ENCODE measurements around the gene KCNH6.
A peak's percentile ranks its signal among the peaks of the same experiment; 100 is the strongest.

The KCNH6 gene

DNA sequence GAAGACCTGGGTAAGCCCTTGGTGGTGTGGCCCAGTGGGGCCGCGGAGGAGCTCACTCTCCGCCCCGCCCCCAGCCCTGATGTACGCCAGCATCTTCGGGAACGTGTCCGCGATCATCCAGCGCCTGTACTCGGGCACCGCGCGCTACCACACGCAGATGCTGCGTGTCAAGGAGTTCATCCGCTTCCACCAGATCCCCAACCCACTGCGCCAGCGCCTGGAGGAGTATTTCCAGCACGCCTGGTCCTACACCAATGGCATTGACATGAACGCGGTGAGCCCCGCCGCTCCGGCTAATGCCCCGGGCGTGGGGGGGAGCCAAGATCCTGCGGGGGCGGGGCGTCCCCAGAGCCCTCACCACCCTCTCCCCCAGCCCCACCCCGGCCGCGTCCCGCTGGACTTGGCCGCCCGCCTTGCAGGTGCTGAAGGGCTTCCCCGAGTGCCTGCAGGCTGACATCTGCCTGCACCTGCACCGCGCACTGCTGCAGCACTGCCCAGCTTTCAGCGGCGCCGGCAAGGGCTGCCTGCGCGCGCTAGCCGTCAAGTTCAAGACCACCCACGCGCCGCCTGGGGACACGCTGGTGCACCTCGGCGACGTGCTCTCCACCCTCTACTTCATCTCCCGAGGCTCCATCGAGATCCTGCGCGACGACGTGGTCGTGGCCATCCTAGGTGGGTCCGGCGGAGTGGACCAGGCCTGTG, 15.0 kb downstream of the KCNH6 start:
- DNase-seq: no peak

DNA sequence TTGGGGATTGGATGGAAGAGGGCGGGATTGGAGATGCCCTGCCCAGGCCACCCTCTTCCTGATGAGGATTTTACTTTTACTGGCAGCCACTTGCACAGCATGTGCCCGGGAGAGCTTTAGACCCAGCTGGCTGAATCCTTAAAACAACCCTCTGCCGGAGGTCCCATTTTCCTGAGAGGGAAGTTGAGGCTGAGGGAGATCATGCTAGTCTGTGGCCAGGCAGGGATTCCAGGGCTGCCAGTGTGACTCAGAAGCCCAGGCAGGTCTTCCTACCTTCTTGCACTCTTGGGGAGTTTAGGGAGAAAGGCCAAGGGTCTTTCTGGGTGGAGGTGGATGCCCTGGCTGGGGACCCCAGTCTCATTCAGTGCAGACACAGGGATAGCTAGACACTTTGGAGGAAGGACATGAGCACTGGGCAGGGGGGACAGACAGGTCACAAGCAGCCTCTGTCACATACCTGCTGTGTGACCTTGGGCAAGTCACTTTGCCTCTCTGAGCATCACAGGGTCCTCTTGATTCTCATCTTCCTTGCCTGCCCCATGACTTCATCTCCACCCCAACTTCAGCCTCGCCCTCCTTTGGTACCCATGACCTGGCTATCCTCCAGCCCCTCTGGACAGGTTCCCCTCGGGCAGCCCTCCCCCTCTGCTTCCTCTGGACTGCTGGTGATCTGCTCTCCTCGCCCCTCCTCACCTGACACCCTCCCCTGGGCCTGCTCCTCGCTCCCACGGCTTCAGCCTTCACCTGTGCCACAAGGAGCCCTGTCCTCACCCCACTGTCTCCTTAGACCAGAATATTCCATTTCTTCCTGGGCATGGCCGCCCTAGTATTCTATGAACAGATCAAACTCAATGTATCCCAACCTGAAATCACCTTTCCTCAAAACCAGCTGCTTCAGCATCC, 15.8 kb downstream of the KCNH6 start:
- DNase-seq: no peak

DNA sequence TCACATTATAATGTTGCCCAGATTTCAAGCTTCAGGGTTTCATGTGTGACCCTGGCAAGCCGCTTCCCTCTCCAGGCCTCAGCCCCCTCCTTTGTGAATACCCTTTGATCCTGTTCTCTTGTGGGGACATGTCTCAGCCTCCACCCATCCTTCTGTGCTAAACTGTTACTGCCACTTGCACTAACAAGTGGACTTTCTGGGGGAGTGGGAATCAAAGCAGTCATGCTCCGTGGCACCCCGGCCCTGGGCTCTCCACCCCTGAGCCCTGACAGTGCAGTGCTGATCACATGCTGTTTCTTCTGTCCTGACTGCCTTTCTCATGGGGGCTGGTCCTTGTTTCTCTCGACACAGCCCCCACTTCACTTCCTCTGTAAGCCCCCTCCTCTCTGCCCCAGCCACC, 17.4 kb downstream of the KCNH6 start:
- DNase-seq: no peak

DNA sequence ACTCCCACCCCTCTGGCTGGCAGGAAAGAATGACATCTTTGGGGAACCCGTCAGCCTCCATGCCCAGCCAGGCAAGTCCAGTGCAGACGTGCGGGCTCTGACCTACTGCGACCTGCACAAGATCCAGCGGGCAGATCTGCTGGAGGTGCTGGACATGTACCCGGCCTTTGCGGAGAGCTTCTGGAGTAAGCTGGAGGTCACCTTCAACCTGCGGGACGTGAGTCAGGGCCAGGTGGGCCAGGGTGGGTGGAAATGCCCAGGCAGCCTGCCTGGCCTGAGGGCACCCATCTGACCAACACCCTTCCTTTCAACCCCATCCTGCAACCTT, 19.0 kb downstream of the KCNH6 start:
- no peak for DNase-seq

DNA sequence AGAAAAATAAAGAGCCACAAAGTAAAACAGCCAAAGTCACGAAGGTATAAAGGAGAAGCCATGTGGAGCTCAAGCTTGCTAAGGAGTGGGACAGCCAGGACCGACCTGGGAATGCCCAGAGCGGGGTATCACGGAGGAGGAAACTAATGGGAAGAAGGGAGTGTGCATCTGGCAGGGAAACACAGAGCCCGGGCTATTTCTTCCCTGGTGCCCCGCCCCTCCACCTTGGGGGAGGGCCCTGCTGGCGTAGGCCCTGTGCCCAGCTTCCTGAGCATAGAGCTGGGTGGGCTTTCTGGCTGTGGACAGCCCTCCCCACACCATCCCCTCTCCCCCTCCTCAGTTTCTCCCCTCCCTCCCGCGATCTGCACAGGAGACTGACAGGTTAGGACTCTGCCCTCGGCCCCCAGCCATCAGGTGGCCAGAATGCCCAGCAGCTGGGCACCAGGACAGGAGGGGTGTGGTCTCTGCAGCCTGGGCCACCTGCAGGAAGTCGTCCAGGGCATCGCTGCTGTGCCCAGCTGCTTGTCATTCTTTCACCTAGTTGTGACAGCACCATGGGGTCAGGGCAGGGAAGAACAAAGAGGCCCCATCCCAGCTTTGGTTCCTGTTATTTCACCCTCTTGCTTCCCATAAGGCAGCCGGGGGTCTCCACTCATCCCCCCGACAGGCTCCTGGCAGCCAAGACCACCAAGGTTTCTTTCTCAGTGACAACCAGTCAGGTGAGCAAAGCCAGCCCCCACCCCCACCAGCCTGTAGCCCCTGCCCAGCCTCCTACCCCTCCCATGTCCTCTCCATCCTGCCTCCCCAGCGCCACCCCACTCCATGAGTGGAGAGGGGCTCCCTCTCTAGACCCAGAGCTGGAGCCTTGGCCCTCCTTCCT, 20.0 kb downstream of the KCNH6 start:
- DNase-seq: no peak

DNA sequence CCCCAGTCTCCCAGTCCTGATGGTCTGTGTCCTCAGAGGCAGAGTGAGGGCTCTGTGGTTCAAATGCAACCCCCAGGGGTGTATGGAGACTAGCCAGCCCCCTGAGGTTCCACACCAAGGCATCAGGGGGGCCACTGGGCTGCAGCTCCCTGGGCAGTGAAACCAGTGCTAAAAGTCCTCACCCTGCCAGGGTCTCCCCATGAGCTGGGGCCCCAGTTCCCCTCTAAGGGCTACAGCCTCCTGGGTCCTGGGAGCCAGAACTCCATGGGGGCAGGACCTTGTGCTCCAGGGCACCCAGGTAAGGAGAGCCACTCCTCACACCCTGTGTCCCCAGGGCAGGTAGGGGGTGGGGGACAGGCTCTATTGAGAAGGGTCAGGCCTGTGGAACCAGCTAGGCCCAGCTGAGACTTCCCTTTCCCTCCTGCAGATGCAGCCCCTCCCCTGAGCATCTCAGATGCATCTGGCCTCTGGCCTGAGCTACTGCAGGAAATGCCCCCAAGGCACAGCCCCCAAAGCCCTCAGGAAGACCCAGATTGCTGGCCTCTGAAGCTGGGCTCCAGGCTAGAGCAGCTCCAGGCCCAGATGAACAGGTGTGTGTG, 20.8 kb downstream of the KCNH6 start:
- DNase-seq: no peak

DNA sequence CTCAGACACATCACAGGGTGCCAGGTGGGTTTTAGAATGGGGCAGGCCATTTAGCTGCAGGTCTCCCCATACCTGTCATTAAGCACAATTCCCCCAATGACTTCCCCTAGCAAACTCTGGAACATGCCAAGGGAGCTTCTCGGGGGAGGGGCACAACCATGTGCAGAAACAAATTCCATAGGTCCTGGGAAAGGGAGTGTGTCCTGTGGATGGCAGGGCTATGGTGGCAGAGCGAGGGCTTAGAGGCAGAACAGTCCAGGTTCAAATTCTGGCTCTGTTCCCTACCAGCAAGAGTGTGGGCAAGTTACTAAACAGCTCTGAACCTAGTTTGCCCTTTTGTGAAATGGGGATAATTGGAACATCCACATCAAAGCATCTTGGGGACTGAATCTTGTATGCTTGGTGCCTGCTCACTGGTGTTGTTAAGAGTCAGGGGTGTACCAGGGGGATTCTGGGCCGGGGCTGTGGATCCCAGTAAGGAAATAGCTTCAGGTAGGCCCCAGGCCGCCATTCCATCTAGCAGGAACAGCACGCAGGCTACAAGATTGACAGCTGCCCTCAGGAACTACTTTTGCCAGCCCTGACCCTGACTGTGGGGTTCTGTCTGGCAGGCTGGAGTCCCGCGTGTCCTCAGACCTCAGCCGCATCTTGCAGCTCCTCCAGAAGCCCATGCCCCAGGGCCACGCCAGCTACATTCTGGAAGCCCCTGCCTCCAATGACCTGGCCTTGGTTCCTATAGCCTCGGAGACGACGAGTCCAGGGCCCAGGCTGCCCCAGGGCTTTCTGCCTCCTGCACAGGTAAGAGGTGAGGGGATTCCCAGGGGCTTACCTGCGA, 21.5 kb downstream of the KCNH6 start:
- no peak for DNase-seq

DNA sequence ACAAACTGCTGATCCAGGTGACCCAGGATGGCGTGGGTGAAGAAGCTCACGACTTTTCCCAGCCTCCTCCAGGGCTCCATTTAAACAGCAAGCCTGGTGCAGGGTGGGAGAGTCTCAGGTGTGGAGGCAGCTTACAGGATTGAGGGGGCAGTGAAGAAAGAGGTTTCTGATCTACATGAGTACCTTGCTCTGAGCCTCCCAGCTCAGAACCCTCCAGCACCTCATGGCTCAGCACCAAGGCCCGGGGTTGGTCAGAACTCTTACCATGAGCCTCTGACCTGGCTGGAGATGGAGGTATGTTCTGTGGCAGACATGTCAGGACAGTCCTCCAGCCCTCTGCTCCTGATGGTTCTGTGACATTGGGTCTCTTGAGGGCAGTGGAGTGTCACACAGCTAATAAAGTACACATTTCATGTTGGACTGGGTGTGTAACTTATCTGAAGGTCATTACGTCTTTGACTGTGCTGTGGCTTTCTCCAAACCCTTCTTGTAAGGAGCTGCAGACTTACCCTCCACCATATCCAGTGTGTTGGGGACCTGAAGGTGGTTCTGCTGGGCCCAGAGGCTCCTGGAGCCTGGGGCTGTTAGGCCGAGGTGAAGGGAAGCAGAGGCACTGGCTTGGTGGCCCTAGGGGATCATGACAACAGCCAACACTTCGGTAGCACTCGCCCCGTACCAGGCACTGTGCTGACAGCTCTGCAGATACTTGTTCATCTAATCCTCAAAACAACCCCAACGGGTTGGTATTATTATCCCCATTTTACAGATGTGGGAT, 23.3 kb downstream of the KCNH6 start:
- no peak for DNase-seq

DNA sequence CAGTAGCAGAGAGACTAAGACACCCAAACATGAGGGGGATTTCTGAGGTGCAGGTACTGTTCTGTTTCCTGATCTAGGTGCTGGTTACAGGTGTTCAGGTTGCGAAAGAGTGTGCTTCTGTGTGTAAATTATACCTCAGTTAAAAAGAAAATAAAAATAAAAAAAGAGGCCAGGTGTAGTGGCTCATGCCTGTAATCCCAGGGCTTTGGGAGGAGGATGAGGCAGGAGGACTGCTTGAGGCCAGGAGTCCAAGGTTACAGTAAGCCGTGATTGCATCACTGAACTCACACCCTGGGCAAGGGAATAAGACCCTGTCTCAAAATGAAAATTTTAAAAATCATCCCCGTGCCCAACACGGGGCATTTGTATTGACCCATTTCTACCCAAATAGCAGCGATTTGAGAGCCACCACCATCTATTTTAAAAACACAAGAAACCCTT, 23.9 kb downstream of the KCNH6 start:
- DNase-seq: no peak

DNA sequence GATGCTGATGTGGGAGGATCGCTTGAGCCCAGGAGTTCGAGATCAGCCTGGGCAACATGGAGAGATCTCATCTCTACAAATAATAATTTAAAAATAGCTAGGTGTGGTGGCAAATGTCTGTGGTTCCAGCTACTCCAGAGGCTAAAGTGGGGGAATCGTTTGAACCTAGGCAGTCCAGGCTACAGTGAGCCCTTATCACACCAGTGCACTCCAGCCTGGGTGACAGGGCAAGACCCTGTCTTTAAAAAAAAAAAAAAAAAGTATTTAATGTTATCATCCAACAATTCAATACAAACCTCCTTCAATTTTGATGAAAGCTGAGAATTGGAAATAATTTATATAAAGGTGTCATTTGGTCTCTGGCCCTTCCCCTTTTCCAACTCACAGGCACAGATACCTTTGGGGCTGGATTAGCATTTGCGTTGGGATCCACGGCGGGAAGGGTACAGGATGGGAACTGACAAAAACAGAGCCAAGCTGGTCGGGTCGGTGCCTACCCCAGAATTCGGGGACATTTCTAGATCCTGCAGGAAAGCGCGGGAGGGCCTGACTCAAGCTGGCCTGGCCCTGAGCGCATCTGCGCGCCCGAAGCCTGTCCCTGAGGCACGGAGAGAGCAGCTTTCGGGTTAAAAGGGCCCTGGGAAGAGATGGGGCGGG, 26.3 kb downstream of the KCNH6 start:
- DNase-seq: no peak

DNA sequence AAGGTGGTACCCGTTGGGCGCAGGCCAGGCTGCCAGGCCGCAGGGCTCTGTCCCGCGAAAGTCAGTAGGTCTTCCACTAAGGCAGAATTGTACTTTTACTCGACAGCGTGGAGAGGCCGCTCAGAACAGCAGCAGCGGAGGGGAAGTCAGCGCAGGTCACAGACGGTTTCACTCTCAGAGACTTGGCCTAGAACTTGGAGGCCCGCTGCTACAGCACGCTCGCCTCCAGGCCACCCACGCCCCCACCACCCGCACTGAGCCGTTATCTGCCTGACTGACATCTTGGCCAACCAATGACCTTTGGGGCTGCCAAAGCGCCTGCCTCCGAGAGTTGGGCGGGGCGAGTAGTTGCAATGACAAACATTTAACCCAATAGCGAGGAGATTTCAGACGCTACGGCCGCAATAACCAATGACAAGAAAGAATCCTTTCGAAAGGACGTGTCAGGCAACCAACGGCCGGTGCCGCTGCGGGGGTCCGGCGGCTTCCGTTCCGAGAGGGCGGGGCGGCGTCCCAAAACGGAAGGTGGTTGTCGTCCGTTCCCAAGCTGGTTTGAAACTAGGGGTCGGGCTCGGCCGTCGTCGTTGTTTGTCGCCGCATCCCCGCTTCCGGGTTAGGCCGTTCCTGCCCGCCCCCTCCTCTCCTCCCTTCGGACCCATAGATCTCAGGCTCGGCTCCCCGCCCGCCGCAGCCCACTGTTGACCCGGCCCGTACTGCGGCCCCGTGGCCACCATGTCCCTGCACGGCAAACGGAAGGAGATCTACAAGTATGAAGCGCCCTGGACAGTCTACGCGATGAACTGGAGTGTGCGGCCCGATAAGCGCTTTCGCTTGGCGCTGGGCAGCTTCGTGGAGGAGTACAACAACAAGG, 27.0 kb downstream of the KCNH6 start, which contains the start of gene DCAF7:
Gene DCAF7 (plus strand): TSS at position 532 of the 871 bp plus-strand sequence. CDS start 201 bp downstream, at position 733.
- DNase-seq: peak; percentile 99

DNA sequence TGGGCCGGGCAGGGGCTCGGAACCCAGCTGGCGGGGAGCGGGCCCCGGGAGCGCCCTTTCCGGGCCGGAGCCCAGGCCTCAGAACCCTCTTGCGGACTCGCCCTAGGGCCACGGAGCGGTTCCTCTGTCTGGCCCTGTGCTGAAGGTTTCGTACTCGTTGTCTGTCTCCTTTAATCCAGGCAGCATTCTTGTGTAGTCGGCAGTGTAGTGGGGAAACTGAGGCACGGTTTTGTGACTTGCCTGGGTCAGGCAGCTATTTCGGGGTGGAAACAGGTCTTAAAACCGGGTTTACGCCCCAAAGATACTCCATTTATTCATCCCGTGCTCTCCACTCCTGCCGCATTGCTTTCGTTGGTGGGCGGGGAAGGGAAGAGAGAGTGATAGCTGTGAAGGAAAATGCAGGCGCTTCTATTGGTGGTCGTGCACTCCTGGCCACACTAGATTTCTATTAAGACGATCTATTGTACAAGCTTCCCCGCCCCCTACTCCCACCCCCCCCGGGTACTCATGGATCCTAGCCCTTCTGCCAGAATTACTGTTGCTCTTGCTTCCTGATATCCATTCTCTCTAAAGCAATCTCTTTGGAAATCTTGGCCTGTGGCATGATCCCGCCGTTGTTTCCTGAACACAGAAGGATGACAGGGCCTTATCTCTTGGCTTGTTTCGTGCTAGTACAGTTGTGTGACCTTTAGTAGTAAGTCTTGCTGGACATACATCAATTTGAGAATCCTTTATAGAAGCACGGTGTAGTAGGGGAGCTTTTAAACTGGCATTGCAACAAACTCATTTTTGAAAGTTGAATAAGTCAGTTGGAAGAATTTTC, 27.9 kb downstream of the KCNH6 start:
- DNase-seq: no peak

DNA sequence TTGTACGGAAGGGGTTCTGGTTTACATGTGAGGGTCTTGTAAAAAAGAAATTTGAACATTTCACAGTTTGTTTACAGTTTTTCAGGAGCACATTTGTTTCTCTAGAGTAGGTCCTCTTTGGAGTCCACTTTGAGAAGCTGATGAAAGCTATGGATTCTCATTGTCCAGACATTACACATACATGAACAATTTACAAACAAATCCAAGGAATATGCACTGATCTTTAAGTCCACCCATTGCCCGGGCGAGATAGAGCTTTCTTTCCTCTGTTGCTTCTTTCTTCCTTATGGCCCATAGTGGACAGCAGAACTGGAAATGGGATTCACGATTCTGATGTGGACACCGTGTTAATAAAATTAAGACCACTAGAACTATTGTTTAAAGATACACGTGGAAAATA, 29.1 kb downstream of the KCNH6 start:
- DNase-seq: no peak

DNA sequence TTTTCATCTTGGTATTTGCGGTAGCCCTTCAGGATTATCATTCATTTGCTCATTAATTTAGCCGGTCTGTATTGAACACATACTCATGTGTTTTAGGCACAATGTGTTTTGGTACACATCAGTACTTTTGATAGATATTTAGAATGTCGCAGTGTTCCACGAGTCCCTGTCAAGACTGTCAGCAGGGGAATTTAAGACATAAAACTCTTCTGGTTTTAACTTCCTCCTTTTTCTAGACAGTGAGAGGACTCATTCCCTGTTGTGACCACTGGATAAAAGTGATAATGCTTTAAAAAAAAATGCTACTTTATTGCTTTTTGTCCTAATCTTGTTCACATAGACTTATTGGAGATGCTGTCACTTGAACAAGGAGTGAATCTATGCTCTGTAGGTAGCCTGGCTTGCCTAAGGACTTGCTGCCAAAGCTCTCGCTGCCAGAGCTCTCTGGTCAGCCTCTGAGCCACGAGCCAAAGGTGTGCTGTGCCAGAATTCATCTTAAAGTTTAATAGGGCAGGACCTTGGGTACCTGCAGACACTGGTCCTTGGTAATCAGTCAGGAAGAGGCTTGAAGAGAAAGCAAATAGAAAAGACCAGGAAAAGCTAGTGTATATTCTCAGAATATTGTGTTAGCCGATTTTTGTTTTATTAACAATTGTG, 32.5 kb downstream of the KCNH6 start:
- no peak for DNase-seq

DNA sequence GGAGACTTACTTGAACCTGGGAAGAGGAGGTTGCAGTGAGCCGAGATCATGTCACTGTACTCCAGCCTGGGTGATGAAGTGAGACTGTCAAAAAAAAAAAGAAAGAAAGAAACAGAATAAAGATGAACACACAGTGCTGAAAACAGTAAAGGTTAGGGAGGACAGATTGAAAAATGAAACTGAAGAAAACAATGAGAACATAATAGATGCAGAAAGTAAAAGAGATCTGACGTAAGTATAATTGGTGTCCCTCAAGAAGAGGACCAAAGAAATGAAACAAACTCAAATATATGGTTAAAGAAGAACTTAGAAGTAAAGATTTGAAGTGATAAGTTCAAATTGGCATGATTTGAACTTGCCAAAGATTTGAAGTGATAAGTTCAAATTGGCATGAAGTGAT, 34.3 kb downstream of the KCNH6 start:
- DNase-seq: no peak

DNA sequence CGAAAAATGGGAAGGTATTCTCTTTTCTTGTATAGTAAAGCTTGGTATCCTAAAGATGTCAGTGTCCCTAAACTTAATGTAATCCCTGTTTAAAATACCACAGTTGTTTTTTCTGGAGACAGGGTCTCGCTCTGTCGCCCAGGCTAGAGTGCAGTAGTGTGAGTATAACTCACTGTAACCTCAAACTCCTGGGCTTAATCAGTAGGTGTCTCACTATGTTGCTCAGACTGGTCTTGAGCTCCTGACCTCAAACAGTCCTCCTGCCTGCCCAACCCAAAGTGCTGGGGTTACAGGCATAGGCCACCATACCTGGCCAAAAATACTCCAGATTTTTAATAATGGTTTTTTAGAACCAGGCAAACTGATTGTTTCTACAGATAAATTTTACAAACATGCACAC, 35.3 kb downstream of the KCNH6 start:
- DNase-seq: no peak

DNA sequence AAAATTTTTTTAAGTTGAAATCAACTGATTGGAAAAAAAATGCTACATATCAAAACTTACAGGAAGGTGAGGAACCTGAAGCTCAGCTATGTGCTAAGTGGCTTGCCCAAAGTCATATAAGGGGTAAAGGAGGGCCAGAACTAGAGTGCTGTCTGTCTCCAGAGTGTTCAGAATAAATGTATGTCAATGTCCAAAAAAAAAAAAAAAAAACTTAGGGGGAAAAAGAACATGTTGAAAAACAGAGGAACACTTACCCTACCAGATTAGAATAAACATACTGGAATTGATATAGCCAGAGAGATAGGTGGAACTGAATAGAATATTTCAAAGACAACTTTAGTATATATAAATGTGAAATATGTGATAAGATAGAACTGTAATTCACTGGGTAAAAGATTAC, 38.7 kb downstream of the KCNH6 start:
- no peak for DNase-seq

DNA sequence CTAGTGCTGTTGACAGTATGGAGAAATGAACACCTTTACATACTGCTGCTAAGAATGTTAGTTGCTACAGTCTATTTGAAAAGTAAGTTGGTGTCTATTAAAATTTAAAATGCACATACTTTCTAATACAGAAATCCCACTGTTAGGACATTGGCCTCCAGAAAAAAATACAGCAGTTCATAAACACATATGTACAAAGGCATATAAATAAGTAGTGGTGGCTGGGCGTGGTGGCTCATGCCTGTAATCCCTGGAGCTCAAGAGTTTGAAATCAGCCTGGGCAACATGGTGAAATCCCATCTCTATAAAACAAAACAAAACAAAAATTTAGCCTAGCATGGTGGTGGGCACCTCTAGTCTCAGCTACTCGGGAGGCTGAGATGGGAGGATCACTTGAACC, 40.2 kb downstream of the KCNH6 start:
- DNase-seq: no peak
